RWPE2 (cell line): ENCODE measurements around the gene LCN1.

ENCODE experiments used
- ATAC-seq: fragments of 200-7000 bp; cut with Tn5 transposase; 3 replicates; pipeline ENCODE4 v1.9.1; 2021; ENCODE audit warnings: low read depth
- DNase-seq: peaks from one replicate; pipeline ENCODE4 v3.0.0-alpha.2; 2020; ENCODE audit warnings: low spot score
- H3K27ac ChIP-seq: fragments of 450-650 bp; 2 replicates; pipeline ENCODE4 v1.5.1; 2017; ENCODE audit warnings: mild to moderate bottlenecking; ENCODE audit not compliant: poor library complexity, severe bottlenecking
- H3K27me3 ChIP-seq: fragments of 250-450 bp; sonication (Bioruptor Pico); 2 replicates; pipeline ENCODE4 v1.5.1; 2021; ENCODE audit warnings: mild to moderate bottlenecking, moderate library complexity; ENCODE audit not compliant: insufficient read depth, poor library complexity, severe bottlenecking
- H3K36me3 ChIP-seq: fragments of 250-450 bp; sonication (Bioruptor Pico); 2 replicates; pipeline ENCODE4 v1.5.1; 2020; ENCODE audit warnings: low read depth, mild to moderate bottlenecking, moderate library complexity
- H3K4me1 ChIP-seq: fragments of 250-450 bp; sonication (Bioruptor Pico); 2 replicates; pipeline ENCODE4 v1.5.1; 2021; ENCODE audit warnings: mild to moderate bottlenecking, moderate library complexity; ENCODE audit not compliant: insufficient read depth, poor library complexity, severe bottlenecking
- H3K4me3 ChIP-seq: fragments of 250-450 bp; sonication (Bioruptor Pico); 2 replicates; pipeline ENCODE4 v1.5.1; 2021; ENCODE audit warnings: mild to moderate bottlenecking, moderate library complexity; ENCODE audit not compliant: severe bottlenecking
- H3K9me3 ChIP-seq: fragments of 250-450 bp; sonication (Bioruptor Pico); 2 replicates; pipeline ENCODE4 v1.5.1; 2021; ENCODE audit warnings: mild to moderate bottlenecking, moderate library complexity; ENCODE audit not compliant: severe bottlenecking
- CTCF ChIP-seq: fragments of 450-650 bp; IDR thresholded peaks from one replicate; pipeline ENCODE4 v1.5.1; 2017; ENCODE audit warnings: mild to moderate bottlenecking, moderate library complexity; ENCODE audit not compliant: poor library complexity, severe bottlenecking

LCN1 gene

GRCh38 chr9:135506327-135507103 is 14.7 kb upstream of the LCN1 start:
- Histone ChIP-seq H3K36me3 (peaks cover 30% of the 10 kb centered on the region), H3K9me3 (no peaks in the 10 kb centered on the region), H3K27me3 (no peaks in the 10 kb centered on the region), H3K4me1 (no peaks in the 10 kb centered on the region), H3K4me3 (no peak overlapping the region), H3K27ac (no peak overlapping the region)
- DNase-seq: peak; percentile 48
- peak; percentile 13; the same call in 1 of the 3 replicates for ATAC-seq
- no peak for TF ChIP-seq CTCF

- no peak overlapping the region for H3K27ac ChIP-seq
- H3K4me3 ChIP-seq: no peak overlapping the region
- no peaks in the 10 kb centered on the region for H3K4me1 ChIP-seq
- H3K36me3 ChIP-seq: peaks cover 21% of the 10 kb centered on the region
- ATAC-seq (no peak), DNase-seq (peak; percentile 34)
- H3K27me3 ChIP-seq: no peaks in the 10 kb centered on the region
- TF ChIP-seq CTCF: no peak
- no peaks in the 10 kb centered on the region for H3K9me3 ChIP-seq
These were observed 13.9 kb upstream of the LCN1 start for GRCh38 chr9:135507104-135508035.

GRCh38 chr9:135508211-135508820 is 12.9 kb upstream of the LCN1 start:
- DNase-seq: peak; percentile 21
- Histone ChIP-seq H3K27me3 (no peaks in the 10 kb centered on the region), H3K4me1 (no peaks in the 10 kb centered on the region), H3K36me3 (peaks cover 17% of the 10 kb centered on the region), H3K4me3 (no peak overlapping the region), H3K9me3 (no peaks in the 10 kb centered on the region), H3K27ac (no peak overlapping the region)
- no peak for ATAC-seq
- no peak for TF ChIP-seq CTCF

- H3K27ac ChIP-seq: no peak overlapping the region
- ATAC-seq (no peak), DNase-seq (no peak)
- no peak overlapping the region for H3K4me3 ChIP-seq
- H3K9me3 ChIP-seq: no peaks in the 10 kb centered on the region
- no peaks in the 10 kb centered on the region for H3K27me3 ChIP-seq
- no peaks in the 10 kb centered on the region for H3K4me1 ChIP-seq
- H3K36me3 ChIP-seq: peaks cover 8% of the 10 kb centered on the region
- TF ChIP-seq CTCF: no peak
These were observed 11.8 kb upstream of the LCN1 start for GRCh38 chr9:135509458-135509857.
